Endothelial cell of umbilical vein (primary cell): ENCODE measurements around the gene RGS9.

Source experiments
- CTCF ChIP-seq, 2 donors: IDR thresholded peaks; 1 replicate in 1 of 2; 2 replicates in 1 of 2; pipeline ENCODE4 v1.5.1; 2011; ENCODE audit warnings: low read length in 2 of 2, mild to moderate bottlenecking in 2 of 2, moderate library complexity in 2 of 2, control low read depth in 1 of 2, inconsistent platforms in 1 of 2, low read depth in 1 of 2; ENCODE audit not compliant: insufficient read depth in 1 of 2; ENCODE audit errors: extremely low read depth in 1 of 2
- EZH2 ChIP-seq: IDR thresholded peaks from 2 replicates; pipeline ENCODE4 v1.6.1; 2012; ENCODE audit warnings: borderline replicate concordance, low read depth, mild to moderate bottlenecking, moderate library complexity, low read length, inconsistent platforms; ENCODE audit not compliant: severe bottlenecking
- JUN ChIP-seq: IDR thresholded peaks from 2 replicates; pipeline ENCODE4 v1.6.1; 2011; ENCODE audit warnings: borderline replicate concordance, low read depth; ENCODE audit not compliant: insufficient read length, insufficient read depth
- MAX ChIP-seq: IDR thresholded peaks from 2 replicates; pipeline ENCODE4 v1.6.1; 2011; ENCODE audit not compliant: insufficient read depth, insufficient read length
- POLR2A ChIP-seq: IDR thresholded peaks from 2 replicates; pipeline ENCODE4 v1.6.1; 2012; ENCODE audit warnings: low read depth, mild to moderate bottlenecking, control low read depth, low read length
- POLR2AphosphoS5 ChIP-seq: IDR thresholded peaks from 2 replicates; pipeline ENCODE4 v1.6.1; 2012; ENCODE audit warnings: low read depth, mild to moderate bottlenecking, control low read depth, low read length, moderate library complexity; ENCODE audit not compliant: insufficient read depth

- TF ChIP-seq JUN (no peak), CTCF (IDR thresholded peaks at IDR 0.05; ENCODE audit: extremely low read depth in 1 of 2, insufficient read depth in 1 of 2, low read depth in 1 of 2, low read length in 2 of 2) (no peak), POLR2AphosphoS5 (no peak), POLR2A (no peak), MAX (no peak), EZH2 (no peak)
Measured at GRCh38 chr17:65130832-65131231, 6.3 kb upstream of the RGS9 start.
